HCT116 (cell line): ENCODE results near the gene HS6ST3. TPM values are rescaled to one million over a fixed set of nuclear protein-coding genes. Genes with fewer than 3 reads are reported as not detected.

Experiments used
- ATAC-seq: fragments of 200-7000 bp; cut with Tn5 transposase; 2 replicates; pipeline ENCODE4 v1.9.1; 2020; ENCODE audit warnings: mild to moderate bottlenecking, moderate library complexity
- BruUV-seq: library from RNA; stranded (reverse); fragments of 400-500 nt; replicated peaks from 2 replicates; lab custom pipeline; 2021; lab: Mats Ljungman, UMichigan
- CTCF ChIA-PET: fragments of 300-600 bp; sonication (Branson Sonifier 250); formaldehyde crosslinking; loops from one replicate; lab custom pipeline; 2021; ENCODE audit warnings: antibody characterized with exemption; lab: Charles Lee
- POLR2A ChIA-PET: fragments of 300-600, 350-600 bp; sonication (Branson Sonifier 250); formaldehyde crosslinking; loops from one replicate; lab custom pipeline; 2021; ENCODE audit warnings: antibody characterized with exemption; lab: Charles Lee
- RAD21 ChIA-PET, 2 experiments: fragments of 300-600 bp; sonication (Branson Sonifier 250); formaldehyde crosslinking; loops; one replicate each; lab custom pipeline; 2023; ENCODE audit warnings: low total read pairs in 2 of 2; ENCODE audit not compliant: uncharacterized antibody in 2 of 2, unreplicated experiment in 2 of 2, low non-redundant PET in 1 of 2; lab: Charles Lee
- DNase-seq: peaks from one replicate; pipeline ENCODE4 v3.0.0-alpha.2; 2010; ENCODE audit warnings: low read depth, low spot score
- H2AFZ ChIP-seq: fragments of 200-600 bp; shearing (Covaris generic), sonication (generic); 2 replicates; pipeline ENCODE4 v1.6.1; 2017; ENCODE audit warnings: low read depth, mixed run types, mixed read lengths, antibody characterized with exemption, low read length; ENCODE audit not compliant: poor library complexity, severe bottlenecking
- H3K27ac ChIP-seq: 2 replicates; pipeline ENCODE4 v1.5.1; 2012; ENCODE audit warnings: low read depth, low read length
- H3K27me3 ChIP-seq: fragments of 200-600 bp; sonication (generic); 2 replicates; pipeline ENCODE4 v1.6.1; 2016; ENCODE audit warnings: mixed run types, low read length, mixed read lengths; ENCODE audit not compliant: insufficient read depth
- H3K36me3 ChIP-seq, 2 experiments: fragments of 200-500 bp in 1 of 2; fragments of 200-600 bp in 1 of 2; sonication (Bioruptor generic) in 1 of 2; sonication (generic) in 1 of 2; 2 replicates each; pipeline versions ENCODE4 v1.5.1 to v1.6.1; 2014 to 2016; ENCODE audit warnings: low read length in 2 of 2, inconsistent platforms in 1 of 2, mixed read lengths in 1 of 2, mixed run types in 1 of 2; ENCODE audit not compliant: insufficient read depth in 2 of 2, control insufficient read depth in 1 of 2
- H3K4me1 ChIP-seq, 2 experiments: fragments of 200-600 bp in 1 of 2; sonication (generic) in 1 of 2; 2 replicates each; pipeline versions ENCODE4 v1.5.1 to v1.6.1; 2012 to 2017; ENCODE audit warnings: low read length in 2 of 2, inconsistent platforms in 1 of 2, mild to moderate bottlenecking in 1 of 2, mixed read lengths in 1 of 2, mixed run types in 1 of 2, moderate library complexity in 1 of 2; ENCODE audit not compliant: insufficient read depth in 2 of 2, control insufficient read depth in 1 of 2
- H3K4me2 ChIP-seq: fragments of 200-600 bp; sonication (generic); 2 replicates; pipeline ENCODE4 v1.6.1; 2017; ENCODE audit warnings: mixed run types, low read length, mixed read lengths
- H3K4me3 ChIP-seq, 2 experiments: fragments of 200-600 bp in 1 of 2; sonication (generic) in 1 of 2; replicated peaks in 1 of 2; 2 replicates each; pipeline ENCODE4 v1.5.1; 2011 to 2016; ENCODE audit warnings: low read length in 2 of 2, control low read depth in 1 of 2, low read depth in 1 of 2, mild to moderate bottlenecking in 1 of 2, mixed read lengths in 1 of 2, mixed run types in 1 of 2
- H3K79me2 ChIP-seq: fragments of 200-600 bp; sonication (generic); 2 replicates; pipeline ENCODE4 v1.6.1; 2017; ENCODE audit warnings: mild to moderate bottlenecking, mixed run types, low read length, moderate library complexity, mixed read lengths; ENCODE audit not compliant: insufficient read depth
- H3K9ac ChIP-seq: fragments of 200-600 bp; sonication (generic); 2 replicates; pipeline ENCODE4 v1.6.1; 2016; ENCODE audit warnings: low read length, mixed read lengths
- H3K9me2 ChIP-seq: fragments of 200-600 bp; sonication (generic), shearing (Covaris generic); 2 replicates; pipeline ENCODE4 v1.6.1; 2017; ENCODE audit warnings: mixed run types, mild to moderate bottlenecking, moderate library complexity; ENCODE audit not compliant: insufficient read depth
- H3K9me3 ChIP-seq, 2 experiments: fragments of 200-500 bp in 1 of 2; fragments of 200-600 bp in 1 of 2; sonication (Bioruptor generic) in 1 of 2; sonication (generic) in 1 of 2; 2 replicates each; pipeline ENCODE4 v1.6.1; 2014 to 2017; ENCODE audit warnings: low read length in 2 of 2, mixed read lengths in 2 of 2, inconsistent platforms in 1 of 2, low read depth in 1 of 2, mild to moderate bottlenecking in 1 of 2, mixed run types in 1 of 2, moderate library complexity in 1 of 2; ENCODE audit not compliant: control insufficient read depth in 1 of 2, insufficient read depth in 1 of 2
- H4K20me1 ChIP-seq: fragments of 200-600 bp; sonication (generic), shearing (Covaris generic); 2 replicates; pipeline ENCODE4 v1.6.1; 2017; ENCODE audit warnings: mixed run types, mild to moderate bottlenecking, moderate library complexity; ENCODE audit not compliant: insufficient read depth
- ATF3 ChIP-seq: IDR thresholded peaks from 2 replicates; pipeline ENCODE4 v1.6.1; 2012
- CBX3 ChIP-seq: IDR thresholded peaks from 2 replicates; pipeline ENCODE4 v1.6.1; 2012; ENCODE audit warnings: low read depth
- CTCF ChIP-seq, 3 experiments: fragments of 200-600 bp in 1 of 3; sonication (generic) in 1 of 3; IDR thresholded peaks in 2 of 3; conservative IDR thresholded peaks in 1 of 3; 2 replicates each; pipeline ENCODE4 v1.5.1; 2012 to 2017; ENCODE audit warnings: low read depth in 2 of 3, low read length in 2 of 3, antibody characterized with exemption in 1 of 3, borderline replicate concordance in 1 of 3, control low read depth in 1 of 3, mild to moderate bottlenecking in 1 of 3, mixed read lengths in 1 of 3, mixed run types in 1 of 3, moderate library complexity in 1 of 3; ENCODE audit not compliant: insufficient read depth in 1 of 3
- EGR1 ChIP-seq: IDR thresholded peaks from 2 replicates; pipeline ENCODE4 v1.6.1; 2012; ENCODE audit warnings: low read depth
- ELF1 ChIP-seq: IDR thresholded peaks from 2 replicates; pipeline ENCODE4 v1.6.1; 2012; ENCODE audit warnings: low read depth, borderline replicate concordance
- EZH2 ChIP-seq: fragments of 200-600 bp; sonication (generic); IDR thresholded peaks from 2 replicates; pipeline ENCODE4 v1.6.1; 2017; ENCODE audit warnings: antibody characterized with exemption, mixed run types
- EZH2phosphoT487 ChIP-seq: fragments of 200-600 bp; IDR thresholded peaks from 2 replicates; pipeline ENCODE4 v1.6.1; 2018; ENCODE audit warnings: antibody characterized with exemption, borderline replicate concordance
- FOSL1 ChIP-seq: IDR thresholded peaks from 2 replicates; pipeline ENCODE4 v1.6.1; 2012; ENCODE audit warnings: low read depth
- JUND ChIP-seq: IDR thresholded peaks from 2 replicates; pipeline ENCODE4 v1.6.1; 2012
- MAX ChIP-seq: IDR thresholded peaks from 2 replicates; pipeline ENCODE4 v1.6.1; 2012
- POLR2A ChIP-seq: IDR thresholded peaks from 2 replicates; pipeline ENCODE4 v1.7.0; 2011; ENCODE audit warnings: borderline replicate concordance; ENCODE audit not compliant: insufficient read depth, insufficient read length; ENCODE audit errors: extremely low read depth
- POLR2AphosphoS5 ChIP-seq: IDR thresholded peaks from 2 replicates; pipeline ENCODE4 v1.6.1; 2011; ENCODE audit warnings: mild to moderate bottlenecking, low read depth, low read length, moderate library complexity
- RAD21 ChIP-seq: IDR thresholded peaks from 2 replicates; pipeline ENCODE4 v1.6.1; 2012; ENCODE audit warnings: low read depth, mild to moderate bottlenecking
- SRF ChIP-seq: IDR thresholded peaks from 2 replicates; pipeline ENCODE4 v1.6.1; 2012; ENCODE audit warnings: low read depth
- TCF7L2 ChIP-seq: IDR thresholded peaks from 2 replicates; pipeline ENCODE4 v1.7.0; 2011; ENCODE audit warnings: borderline replicate concordance, inconsistent platforms; ENCODE audit not compliant: insufficient read depth, insufficient read length; ENCODE audit errors: extremely low read depth
- YY1 ChIP-seq: IDR thresholded peaks from 2 replicates; pipeline ENCODE4 v1.6.1; 2011; ENCODE audit warnings: low read length, low read depth, moderate library complexity, mild to moderate bottlenecking; ENCODE audit not compliant: insufficient replicate concordance; ENCODE audit errors: extremely low read depth
- ZBTB33 ChIP-seq: IDR thresholded peaks from 2 replicates; pipeline ENCODE4 v1.6.1; 2011; ENCODE audit warnings: mild to moderate bottlenecking, low read length, moderate library complexity; ENCODE audit not compliant: insufficient replicate concordance; ENCODE audit errors: extremely low read depth
- ZFX ChIP-seq: fragments of 450-650 bp; IDR thresholded peaks from 2 replicates; pipeline ENCODE4 v1.6.1; 2017
- intact Hi-C: fragments of 100-400 bp; cut with micrococcal nuclease; formaldehyde crosslinking; loops from 2 replicates; pipeline ENCODE4 v1.10.0; 2022
- total RNA-seq: library from RNA; stranded (reverse); gene quantifications from one replicate; pipeline ENCODE4 v1.2.1, GENCODE V29; 2021; ENCODE audit not compliant: unreplicated experiment

The HS6ST3 gene
- total RNA-seq, 1 experiment from 2014 or later: 0.10 TPM

DNA sequence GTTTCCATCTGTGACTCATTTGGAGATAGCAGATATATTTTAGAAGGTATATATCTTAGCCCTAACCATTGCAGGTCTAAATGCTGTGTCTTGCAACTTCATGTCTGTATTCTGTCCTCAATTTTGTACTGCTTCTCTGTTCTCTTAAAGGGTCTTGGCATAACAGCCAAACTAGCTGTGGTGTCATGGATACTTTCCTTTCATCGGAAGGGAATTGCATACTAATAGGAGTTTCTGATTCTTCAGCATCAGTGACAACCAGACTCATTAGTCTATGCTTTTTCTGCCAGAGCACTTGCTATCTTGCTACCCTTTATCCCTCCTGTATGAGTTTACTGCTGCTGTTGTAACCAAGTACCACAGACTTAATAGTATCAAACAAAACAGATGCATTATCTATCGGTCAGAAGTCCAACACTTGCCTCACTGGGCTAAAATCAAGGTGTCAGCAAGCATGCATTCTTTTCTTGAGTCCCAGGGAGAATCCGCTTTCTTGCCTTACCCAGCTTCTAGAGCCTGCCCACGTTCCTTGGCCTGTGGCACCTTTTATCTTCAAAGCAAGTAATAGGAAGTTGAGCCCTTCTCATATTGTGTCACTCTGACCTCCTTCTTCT, 253.1 kb downstream of the HS6ST3 start:
- no peak for DNase-seq
- BruUV-seq: no TSS peak
- no peak for ATAC-seq
- ChIA-PET POLR2A (no interaction called here), RAD21 (no interaction called here)
- Histone ChIP-seq H3K36me3 (no peaks in the 10 kb centered on the region), H2AFZ (no peak overlapping the region), H3K27me3 (0 out of 2 replicates have a peak, but pooled peaks cover under 1% of the 10 kb centered on the region), H4K20me1 (no peaks in the 10 kb centered on the region), H3K9me2 (no peaks in the 10 kb centered on the region), H3K4me2 (no peak overlapping the region), H3K4me1 (no peaks in the 10 kb centered on the region), H3K79me2 (no peaks in the 10 kb centered on the region), H3K9me3 (no peaks in the 10 kb centered on the region)
- intact Hi-C loops: no loop called here
- no peak for TF ChIP-seq YY1
- TF ChIP-seq, all 23 proteins: peak for 0
- H3K27ac ChIP-seq: no peak overlapping the region
- no peak overlapping the region for H3K9ac ChIP-seq
- CTCF ChIA-PET: no interaction called here
- H3K4me3 ChIP-seq: no peak overlapping the region

- ATAC-seq (no peak), DNase-seq (no peak)
- H3K27me3 ChIP-seq: 0 out of 2 replicates have a peak, but pooled peaks cover 10% of the 10 kb centered on the region
- no peak overlapping the region for H3K27ac ChIP-seq
- H3K4me2 ChIP-seq: no peak overlapping the region
- no peak overlapping the region for H3K9ac ChIP-seq
- no peaks in the 10 kb centered on the region for H3K9me2 ChIP-seq
- BruUV-seq: no TSS peak
- no peaks in the 10 kb centered on the region for H3K36me3 ChIP-seq
- CTCF ChIA-PET: no interaction called here
- H3K4me1 ChIP-seq: no peaks in the 10 kb centered on the region
- RAD21 ChIA-PET: no interaction called here
- H4K20me1 ChIP-seq: no peaks in the 10 kb centered on the region
- POLR2A ChIA-PET: no interaction called here
- intact Hi-C loops: no loop called here
- H3K79me2 ChIP-seq: no peaks in the 10 kb centered on the region
- H3K4me3 ChIP-seq: no peak overlapping the region
- no peaks in the 10 kb centered on the region for H3K9me3 ChIP-seq
- H2AFZ ChIP-seq: no peak overlapping the region
- TF ChIP-seq SRF (no peak), CBX3 (no peak), ELF1 (no peak), POLR2AphosphoS5 (no peak), POLR2A (no peak), TCF7L2 (no peak), FOSL1 (no peak), EZH2phosphoT487 (no peak), RAD21 (no peak), JUND (no peak), ATF3 (no peak), ZBTB33 (no peak), MAX (no peak), CTCF (IDR thresholded peaks at IDR 0.05 in 2 of 3, conservative IDR thresholded peaks at IDR 0.05 in 1 of 3; ENCODE audit: borderline replicate concordance in 1 of 3, insufficient read depth in 1 of 3, low read depth in 2 of 3, low read length in 2 of 3) (no peak), EGR1 (no peak), EZH2 (no peak), ZFX (no peak)
Observed at GRCh38 chr13:96346921-96347320, 257.0 kb downstream of the HS6ST3 start.
